ENCODE measurements around the gene PFKFB3. TPM values are rescaled to one million over a fixed set of nuclear protein-coding genes. Genes with fewer than 3 reads are reported as not detected.
A peak's percentile ranks its signal among the peaks of the same experiment; 100 is the strongest.
"Not testable (repeated sequence)": the region's sequence is repeated elsewhere in the genome, so short reads cannot be mapped to it uniquely, and the experiment has no call there.

The PFKFB3 gene
- total RNA-seq, 1 experiment from 2014 or later, result 19.7 TPM

DNA sequence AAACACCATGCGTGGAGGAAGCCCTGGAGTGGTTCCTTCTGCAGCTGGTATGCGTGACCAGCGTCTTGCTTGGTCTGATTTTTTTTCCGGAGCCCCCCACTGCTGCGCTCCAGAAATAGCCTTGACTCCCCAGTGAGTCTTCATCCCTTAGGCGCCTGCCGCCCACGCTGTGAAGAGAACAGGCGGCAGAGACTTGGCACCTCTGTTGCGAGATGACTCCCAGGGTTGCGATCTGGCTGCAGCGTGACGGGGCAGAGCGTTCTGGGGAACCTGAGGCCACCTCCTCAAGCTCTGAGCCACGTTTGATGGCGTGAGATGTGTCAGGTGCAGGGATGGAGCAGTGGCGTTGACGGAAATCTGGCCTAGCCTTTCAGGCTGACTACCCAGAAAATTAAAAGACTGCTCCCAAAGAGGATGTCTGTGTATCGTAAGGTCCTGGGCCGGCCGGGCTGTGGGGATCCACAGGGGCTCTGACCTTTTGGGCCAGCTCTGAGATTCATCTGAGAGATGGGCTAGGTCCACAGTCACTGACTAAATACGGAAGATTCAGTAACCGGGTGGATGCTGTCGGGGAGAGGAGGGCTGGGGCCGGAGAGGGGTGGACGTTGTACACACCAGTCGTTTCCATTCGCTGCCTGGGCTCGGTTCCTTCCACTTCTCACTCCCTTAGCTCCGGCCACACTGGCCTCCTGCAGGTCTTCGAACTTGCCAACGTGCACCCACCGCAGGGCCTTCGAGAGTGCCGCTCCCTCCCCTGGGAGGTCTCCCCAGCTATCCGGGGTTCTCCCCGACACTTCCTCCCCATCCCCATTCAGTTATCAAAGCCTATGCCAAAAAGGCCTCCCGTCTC lies 33.8 kb downstream of the PFKFB3 start:
- no peak for DNase-seq (ENCODE audit: low read depth)

DNA sequence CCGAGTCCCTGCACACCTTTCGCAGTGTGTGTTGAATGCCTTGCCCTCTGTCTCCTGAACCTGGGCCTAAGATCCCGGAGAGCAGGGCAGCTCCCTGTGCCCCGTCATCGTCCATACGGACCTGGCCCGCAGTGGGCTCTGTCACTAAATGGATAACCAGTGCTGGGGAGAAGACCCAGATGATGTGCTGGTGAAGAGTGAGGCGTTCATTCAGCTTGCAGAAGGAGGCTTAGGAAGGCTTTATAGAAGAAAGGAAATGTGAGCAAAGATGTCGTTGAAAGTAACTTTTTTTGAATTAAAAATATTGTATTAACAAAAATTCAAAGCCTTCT lies 34.4 kb downstream of the PFKFB3 start:
- DNase-seq (ENCODE audit: low read depth), result no peak

DNA sequence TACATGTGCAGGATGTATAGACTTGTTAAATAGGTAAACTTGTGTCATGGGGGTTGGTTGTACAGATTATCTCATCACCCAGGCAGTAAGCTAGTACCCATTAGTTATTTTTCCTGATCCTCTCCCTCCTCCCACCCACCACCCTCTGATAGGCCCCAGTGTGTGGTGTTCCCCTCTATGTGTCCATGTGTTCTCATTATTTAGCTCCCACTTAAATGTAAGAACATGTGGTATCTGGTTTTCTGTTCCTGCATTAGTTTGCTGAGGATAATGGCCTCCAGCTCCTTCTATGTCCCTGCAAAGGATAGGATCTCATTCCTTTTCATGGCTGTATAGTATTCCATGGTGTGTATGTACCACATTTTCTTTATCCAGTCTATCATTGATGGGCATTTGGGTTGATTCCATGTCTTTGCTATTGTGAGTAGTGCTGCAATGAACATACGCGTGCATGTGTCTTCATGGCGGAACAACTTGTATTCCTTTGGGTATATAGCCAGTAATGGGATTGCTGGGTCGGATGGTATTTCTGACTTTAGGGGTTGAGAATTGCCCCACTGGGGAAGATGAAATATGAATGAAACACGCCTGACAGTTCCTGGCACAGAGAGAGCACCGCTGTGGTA lies 36.0 kb downstream of the PFKFB3 start:
- not testable (repeated sequence) for DNase-seq (ENCODE audit: low read depth)

DNA sequence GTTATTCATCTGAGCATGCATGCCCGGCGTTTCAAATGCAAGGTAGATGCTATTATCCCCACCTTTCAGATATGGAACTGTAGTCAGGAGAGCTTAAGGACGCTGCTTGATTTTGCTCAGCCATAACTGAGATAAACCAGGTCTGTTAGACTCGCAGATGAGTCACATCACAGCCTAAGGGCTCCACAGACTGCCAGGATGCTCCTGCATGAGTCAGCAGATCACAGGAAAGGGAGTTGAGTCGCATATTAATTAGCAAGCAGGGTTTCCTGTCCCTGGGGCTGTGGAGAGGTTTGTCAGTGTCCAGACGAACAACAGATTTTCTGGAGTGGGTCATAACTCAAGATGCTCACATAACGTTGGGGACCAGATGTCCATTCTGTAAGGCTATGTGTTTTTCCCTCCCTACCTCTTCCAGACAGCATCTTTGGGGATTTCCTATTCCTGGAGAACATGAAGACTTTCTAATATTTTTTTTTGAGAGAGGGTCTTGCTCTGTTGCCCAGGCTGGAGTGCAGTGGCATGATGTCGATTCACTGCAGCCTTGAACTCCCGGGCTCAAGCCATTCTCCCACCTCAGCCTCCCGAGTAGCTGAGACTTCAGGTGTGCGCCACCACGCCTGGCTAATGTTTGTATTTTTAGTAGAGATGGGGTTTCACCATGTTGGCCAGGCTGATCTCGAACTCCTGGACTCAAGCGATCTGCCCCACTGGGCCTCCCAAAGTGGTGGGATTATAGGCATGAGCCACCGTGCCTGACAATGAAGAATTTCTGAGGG lies 36.7 kb downstream of the PFKFB3 start:
- DNase-seq (ENCODE audit: low read depth), result peak; percentile 95

DNA sequence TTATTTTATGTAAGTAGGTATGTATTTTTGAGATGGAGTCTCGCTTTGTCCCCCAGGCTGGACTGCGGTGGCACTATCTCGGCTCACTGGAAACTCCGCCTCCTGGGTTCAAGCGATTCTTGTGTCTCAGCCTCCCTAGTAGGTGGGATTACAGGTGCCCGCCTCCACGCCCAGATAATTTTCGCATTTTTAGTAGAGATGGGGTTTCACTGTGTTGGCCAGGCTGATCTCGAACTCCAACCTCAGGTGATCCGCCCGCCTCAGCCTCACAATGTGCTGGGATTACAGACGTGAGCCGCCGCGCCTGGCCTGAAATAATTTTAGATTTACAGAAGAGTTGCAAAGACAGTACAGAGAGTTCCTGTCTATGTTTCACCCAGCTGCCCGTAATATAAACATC lies 37.5 kb downstream of the PFKFB3 start:
- no peak for DNase-seq (ENCODE audit: low read depth)

DNA sequence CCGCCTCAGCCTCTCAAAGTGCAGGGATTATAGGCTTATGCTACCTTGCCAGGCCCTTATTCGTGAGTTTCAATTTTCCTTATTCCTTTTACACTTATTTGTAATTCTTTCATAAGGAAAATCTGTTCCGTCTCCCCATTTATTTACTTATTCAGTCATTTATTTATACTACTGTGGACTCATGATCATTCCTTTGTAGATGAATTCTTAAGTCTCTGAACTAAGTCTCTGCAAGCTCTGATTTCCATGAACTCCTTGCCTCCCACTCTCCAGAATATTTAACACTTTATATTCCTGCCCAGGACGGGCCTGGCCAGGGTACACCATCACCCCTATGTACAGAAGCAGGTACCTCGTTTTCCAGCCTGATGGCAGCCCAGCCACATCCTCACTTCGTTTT lies 39.4 kb downstream of the PFKFB3 start:
- no peak for DNase-seq (ENCODE audit: low read depth)

DNA sequence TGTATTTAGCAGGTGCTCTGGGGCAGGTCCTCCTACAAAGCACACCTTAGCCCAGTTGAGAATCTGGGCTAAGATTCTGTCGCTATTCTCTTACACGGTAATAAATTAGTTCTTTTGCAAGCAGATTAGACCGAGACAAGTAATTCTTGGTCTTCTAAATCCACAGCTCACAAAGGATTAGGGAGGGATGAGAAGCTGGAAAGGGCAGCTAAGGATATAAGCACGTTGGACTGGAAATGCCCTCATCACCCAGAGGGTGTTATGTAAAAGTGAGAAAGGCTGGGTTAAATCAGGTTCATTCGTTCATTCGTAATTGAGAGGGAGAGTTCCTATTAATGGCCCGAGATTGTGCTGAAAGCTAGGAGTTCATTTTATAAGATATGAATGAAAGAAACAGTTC lies 41.8 kb downstream of the PFKFB3 start:
- DNase-seq (ENCODE audit: low read depth), result no peak

DNA sequence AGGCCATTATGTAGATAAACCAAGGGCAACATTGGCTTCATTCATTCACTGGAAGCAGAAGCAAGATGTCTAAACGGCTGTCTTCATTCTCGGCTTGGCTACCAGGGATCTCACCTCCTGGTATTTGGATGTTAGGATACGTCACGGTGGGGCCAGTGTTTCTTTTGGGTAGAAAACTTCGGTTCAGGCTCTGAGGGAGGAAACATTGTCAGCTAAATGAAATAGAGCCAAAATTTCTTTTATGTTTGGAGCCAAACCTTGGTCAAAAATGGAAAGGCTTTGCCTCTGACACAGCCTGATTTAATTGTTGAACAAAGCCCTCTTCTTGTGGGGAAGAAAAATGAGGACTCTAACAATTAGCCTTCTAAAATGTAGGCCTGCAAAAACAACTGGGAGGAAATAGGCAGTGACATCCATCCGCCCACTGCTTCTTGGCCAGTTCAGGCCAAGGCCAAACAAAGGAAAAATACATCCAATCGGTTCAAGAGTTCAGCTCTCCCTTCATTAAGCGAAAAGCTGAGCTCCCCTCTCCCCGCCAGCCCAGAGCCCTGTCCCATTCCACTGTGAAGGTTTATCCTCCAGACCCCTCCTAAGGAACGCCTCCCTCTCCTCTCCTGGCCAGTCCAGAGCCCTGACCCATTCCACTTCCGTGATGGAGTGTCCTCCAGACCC lies 44.4 kb downstream of the PFKFB3 start:
- DNase-seq (ENCODE audit: low read depth), result no peak

DNA sequence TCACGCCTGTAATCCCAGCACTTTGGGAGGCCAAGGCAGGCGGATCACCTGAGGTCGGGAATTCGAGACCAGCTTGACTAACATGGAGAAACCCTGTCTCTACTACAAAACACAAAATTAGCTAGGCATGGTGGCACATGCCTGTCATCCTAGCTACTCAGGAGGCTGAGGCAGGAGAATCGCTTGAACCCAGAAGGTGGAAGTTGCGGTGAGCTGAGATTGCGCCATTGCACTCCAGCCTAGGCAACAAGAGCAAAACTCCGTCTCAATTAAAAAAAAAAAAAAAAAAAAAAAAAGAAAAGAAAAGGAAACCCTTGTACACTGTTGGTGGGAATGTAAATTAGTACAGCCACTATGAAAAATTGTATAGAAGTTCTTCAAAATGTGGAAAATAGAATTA lies 46.2 kb downstream of the PFKFB3 start:
- DNase-seq (ENCODE audit: low read depth), result not testable (repeated sequence)

DNA sequence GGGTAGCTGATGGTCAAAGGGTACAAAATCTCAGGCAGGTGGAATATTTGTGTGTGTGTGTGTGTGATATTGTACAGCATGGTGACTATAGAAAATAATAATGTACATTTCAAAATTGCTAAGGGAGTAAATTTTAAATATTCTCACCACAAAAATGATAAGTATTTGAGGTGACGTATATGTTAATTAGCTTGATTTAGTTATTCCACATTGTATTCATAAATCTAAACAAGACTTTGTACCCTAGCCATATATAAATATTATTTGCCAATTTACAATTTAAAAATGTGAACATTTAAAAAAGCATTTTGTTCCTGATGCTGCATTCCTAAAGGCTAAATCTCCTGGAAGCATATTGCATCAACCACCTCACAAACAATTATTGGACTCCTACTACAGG lies 47.0 kb downstream of the PFKFB3 start:
- no peak for DNase-seq (ENCODE audit: low read depth)

DNA sequence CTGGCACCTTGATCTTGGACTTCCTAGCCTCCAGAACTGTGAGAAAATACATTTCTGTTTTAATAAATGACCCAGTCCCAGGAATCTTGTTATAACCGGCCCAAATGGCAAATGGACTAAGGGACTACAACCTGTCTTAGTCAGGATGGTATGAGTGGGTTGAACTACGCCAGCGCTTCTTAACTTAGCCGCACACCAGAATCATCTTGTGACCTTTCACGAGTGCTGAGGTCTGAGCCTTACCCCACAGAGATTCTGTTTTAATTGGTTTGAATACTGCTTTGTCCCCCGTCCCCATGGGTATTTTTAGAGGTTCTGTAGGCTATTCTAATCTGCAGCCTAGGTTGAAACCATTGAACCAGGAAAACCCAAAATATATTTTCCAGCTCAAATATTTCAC lies 48.0 kb downstream of the PFKFB3 start:
- no peak for DNase-seq (ENCODE audit: low read depth)

DNA sequence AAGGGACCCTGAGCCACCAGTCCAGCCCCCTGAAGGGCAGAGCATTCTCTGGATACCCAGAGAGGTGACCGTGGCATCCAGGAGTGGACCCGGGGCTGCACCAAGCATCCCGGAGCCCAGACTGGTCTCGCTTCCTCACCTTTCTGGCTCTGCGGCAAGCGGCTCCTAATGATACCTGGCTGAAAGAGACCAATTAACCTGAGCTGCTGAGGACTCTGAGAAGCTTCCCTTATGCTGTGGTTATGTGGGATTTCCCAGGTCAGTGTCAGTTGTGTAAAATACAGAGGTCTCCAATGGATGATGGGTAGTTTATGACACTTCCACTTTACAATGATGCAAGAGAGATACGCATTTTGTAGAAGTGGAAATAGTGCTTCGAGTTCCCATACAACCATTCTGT lies 51.5 kb downstream of the PFKFB3 start:
- no peak for DNase-seq (ENCODE audit: low read depth)

DNA sequence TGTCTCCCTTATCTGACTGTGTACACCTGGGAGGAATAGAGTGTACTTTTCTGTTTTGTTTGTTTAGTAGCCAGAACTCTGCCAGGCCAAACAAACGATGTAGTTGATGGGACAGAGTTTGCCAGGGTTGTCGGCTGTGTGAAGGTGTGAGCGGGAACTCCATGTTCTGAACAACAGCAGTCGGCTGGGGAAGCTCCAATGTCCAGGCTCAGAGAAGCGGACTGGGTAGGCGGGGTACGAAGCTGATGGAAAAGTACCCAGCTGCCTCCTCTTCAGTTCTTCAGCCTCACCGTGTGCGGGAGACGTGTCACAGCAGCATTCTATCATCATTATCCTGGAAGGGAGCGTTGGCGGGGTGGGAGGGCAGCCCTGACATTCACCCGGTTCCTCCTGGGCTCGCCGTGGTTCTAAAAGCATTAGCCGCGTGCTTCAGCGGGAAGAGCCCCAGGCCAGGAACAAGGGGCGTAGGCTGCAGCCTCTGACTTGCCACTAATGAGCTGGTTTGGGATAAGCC lies 52.9 kb downstream of the PFKFB3 start:
- DNase-seq (ENCODE audit: low read depth), result no peak

DNA sequence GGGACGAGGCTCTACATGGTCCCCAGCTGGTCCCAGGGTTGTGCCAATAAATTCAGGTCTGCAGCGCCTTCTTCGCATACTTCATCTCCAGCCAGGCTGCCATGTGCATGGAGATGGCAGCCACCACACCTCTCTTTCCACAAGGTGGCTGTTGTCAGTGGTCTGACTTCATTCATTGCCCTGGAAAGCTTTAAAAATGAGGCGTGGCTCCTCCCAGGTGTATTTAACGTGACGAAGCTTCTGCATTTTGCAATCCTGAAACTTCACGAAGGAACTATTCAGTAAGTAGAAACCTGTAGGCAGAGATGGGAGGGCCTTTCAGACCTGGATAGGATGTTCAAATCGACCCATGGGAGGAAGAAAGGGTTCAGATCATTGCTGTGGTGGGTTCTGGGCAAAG lies 53.7 kb downstream of the PFKFB3 start:
- no peak for DNase-seq (ENCODE audit: low read depth)

DNA sequence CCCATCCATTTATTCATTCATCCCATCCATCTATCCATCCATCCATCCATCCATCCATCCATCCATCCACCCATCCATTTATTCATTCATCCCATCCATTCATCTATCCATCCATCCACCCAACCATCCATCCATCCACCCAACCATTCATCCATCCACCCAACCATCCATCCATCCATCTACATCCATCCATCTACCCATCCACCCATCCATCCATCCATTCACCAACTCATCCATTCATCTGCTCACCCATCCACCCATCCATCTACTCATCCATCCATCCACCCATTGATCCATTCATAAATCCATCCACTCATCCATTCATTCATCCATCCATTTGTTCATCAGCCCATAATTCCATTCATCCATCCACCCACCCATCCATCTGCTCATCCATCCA lies 56.4 kb downstream of the PFKFB3 start:
- DNase-seq (ENCODE audit: low read depth), result no peak

DNA sequence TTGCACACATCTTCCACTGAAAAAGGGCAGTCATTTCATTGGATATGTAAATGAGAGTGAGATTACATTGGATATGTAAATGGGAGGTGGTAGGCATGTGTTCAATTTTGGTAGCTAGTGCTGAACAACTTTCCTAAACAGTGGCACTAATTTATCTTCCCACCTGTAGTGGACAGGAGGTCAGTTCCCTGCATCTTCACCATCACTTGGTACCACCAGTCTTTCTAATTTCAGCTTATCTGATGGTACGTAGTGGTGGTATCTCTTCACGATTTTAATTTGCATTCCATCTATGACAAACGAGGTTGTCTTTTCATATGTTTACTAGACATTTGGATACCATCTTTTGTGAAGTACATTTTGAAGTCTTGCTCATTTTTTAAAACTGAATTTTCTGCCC lies 58.1 kb downstream of the PFKFB3 start:
- DNase-seq (ENCODE audit: low read depth), result no peak

DNA sequence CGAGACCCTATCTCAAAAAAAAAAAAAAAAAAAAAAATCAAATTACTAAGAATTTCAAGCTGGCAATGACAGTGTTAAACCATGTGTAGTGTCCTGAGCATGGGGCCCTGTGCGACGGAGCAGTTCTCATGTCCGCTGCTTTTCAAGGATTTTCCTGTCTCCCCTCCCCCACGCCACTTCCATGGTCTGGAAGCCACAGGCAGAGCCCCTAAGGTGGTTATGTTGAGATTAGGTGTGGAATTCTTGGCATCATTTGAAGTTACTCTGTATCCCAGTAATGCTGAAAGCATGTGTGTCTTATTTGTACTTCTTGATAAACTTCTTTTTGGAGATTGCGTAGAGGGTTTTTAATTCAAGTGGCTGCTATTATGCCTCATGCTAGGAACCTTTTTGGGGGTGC lies 65.2 kb downstream of the PFKFB3 start:
- no peak for DNase-seq (ENCODE audit: low read depth)

DNA sequence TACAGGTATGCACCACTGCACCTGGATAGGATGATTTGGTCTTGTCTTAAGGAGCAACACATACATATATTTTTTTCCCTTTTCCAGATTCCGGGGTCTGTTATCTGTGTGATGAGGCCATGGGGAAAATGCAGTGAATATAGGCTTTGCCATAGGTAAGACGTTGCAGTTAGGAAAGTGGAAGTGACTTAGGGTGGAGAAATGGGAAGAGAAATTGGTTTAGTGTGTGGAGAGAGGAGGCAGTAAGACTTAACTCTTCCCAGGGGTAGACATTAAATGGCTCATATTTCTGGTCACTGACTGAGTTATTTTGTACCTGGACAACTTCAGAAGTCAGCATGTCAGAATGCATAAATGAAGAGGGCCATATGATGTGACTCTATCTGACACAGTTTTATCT lies 66.7 kb downstream of the PFKFB3 start:
- no peak for DNase-seq (ENCODE audit: low read depth)

DNA sequence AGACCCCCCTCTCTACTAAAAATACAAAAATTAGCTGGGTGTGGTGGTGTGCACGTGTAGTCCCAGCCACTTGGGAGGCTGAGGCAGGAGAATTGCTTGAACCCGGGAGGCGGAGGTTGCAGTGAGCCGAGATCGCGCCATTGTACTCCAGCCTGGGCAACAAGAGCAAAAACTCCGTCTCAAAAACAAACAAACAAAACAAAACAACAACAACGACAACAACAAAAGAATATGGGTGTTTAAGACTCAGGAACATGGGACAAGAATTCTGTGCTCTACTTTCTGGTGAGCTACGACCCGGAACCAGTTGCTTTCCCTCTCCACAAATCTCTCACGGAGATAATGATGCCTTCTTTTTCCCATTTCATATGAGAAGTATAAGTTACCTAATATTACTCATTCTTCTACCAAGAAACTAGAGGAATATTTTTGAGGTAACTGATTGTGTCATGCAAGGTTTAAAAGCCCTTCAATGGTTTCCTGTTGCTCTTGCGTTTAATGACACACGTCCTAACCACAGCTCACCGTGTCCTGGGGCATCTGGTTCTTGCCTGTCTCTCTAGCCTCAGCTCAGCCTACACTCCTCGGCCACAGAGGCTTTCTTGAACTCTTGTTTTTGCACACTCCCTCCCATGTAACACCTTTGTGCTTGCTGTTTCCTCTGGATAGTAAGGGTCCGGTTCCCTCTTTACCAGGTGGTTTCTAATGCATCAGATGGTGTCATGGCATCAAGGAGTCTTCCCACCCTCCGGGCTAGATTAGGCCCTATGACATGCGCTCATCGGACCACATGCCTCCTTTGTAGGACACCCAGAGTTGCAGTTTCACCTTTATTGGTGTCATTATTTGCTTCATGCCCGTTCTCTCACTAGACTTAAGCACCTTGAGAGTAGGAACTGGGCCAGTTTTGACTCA lies 67.5 kb downstream of the PFKFB3 start:
- DNase-seq (ENCODE audit: low read depth), result no peak

DNA sequence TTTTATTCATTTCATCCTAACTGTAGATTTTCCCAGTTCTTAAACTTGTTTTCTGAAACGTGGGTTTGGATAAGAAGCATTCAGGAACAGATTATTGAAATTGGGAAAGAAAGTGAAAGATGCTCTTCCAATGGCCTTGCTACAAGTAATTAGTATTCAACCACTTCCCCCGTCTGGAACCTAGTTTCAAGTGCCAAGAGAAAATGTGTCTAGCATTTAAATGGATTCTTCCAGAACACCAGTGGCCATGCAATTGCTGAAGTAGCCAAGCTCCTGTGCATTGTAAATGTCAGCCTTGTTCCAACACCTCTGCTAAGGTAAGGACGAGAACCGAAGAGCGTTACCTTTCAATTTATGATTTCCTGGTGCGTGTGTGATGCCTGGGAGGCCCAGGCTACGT lies 68.2 kb downstream of the PFKFB3 start:
- no peak for DNase-seq (ENCODE audit: low read depth)

DNA sequence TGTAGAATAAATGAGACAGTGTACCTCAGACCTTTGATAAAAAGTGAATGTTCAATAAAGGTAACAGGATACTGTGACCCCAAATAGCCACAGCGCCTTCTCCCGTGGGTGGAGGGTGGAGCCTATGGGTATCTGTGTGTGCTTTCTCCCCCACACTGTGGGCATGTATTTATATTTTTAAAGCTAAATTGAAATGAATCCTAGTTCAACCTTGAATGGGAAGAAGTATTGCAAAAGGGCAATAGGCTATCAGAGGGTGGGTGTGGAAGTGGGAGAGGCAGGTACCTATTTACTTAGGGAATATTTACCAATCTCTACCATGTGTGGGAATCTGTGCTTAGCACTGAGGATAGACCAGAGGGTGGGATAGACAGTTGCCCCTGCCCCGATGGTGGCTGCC lies 68.9 kb downstream of the PFKFB3 start:
- no peak for DNase-seq (ENCODE audit: low read depth)
